NCI-H2227 (cell line): ENCODE data around the gene RAD9A.

Source experiments
- DNase-seq: peaks from one replicate; lab custom pipeline; 2025; ENCODE audit not compliant: unreplicated experiment; lab: John Stamatoyannopoulos, UW

RAD9A gene

DNA sequence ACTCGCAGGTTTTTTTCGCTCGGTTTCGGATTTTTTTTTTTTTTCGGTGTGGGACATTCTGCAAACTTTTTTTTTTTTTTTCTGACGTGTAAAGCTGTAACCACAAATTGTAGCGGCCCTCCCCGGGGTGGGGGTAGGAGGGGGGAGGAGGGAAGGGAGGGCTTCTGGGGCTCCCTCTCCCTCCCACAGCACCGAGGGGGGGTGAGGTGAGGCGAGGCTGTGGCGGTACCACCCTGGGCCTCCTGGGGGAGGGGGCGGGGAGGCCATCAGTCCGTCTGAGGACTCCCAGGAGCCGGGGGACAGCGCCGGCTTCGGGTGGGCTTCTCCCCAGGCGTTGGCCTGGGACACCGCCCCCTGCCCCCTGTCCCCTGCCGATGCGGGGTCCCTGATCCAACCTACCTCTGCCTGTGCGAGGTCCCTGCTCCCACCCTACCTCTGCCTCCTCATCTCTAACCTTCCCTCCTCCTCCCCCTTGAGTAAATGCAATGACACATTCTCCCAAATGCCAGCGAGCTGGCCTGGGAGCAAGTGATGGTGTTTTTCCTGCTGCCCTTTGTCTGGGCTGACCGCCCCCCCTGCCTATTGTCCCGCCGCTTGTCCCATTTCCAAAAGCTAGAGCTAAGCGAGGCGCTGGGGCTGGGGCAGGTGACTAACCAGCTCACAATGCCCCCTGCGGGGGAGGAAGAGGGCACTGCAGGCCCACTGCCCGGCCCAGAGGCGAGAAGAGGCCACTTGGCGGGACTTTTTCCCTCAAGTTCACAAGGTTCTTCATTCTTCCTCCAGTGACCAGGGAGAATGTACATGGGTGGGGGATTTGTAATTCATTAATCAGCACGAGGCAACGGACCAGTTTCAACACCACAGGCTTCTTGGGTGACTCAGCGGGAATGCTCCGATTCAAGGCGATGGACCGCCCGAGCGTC is 17.9 kb upstream of the RAD9A start:
- DNase-seq, result peak; percentile 55

DNA sequence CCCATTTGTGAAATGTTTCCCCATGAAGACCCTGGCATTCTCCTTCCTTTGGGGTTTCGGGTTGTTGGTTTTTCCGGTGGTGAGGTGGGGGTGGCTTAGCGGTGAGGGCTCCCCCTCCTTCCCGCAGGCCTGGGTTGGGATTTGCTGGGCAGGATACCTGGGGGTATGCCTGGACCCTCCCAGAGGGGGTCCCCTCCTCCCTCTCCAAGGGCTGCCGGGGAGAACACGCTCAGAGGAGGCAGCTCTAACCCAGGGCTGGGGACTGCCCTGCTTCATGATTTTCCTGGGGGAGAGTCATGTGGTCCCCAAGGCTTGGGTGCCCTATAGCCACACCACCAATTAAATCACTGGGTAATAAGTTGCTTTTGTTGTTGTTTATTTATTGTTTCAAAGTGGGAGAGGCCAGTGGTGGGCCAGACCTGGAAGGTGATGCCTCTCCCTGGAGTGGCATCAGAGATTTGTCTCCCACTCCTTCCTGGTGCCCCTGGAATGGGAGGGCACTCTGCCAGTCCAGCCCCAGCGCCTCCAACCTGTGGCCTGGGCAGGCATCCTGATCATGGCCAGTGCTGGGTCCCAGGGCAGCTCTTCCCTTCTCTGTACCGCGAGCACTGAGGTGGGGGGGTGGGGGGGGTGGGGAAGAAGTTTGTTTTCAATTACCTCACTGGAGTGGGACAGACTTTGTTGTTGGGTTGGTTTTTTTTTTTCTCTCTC is 17.1 kb upstream of the RAD9A start:
- DNase-seq, result no peak

DNA sequence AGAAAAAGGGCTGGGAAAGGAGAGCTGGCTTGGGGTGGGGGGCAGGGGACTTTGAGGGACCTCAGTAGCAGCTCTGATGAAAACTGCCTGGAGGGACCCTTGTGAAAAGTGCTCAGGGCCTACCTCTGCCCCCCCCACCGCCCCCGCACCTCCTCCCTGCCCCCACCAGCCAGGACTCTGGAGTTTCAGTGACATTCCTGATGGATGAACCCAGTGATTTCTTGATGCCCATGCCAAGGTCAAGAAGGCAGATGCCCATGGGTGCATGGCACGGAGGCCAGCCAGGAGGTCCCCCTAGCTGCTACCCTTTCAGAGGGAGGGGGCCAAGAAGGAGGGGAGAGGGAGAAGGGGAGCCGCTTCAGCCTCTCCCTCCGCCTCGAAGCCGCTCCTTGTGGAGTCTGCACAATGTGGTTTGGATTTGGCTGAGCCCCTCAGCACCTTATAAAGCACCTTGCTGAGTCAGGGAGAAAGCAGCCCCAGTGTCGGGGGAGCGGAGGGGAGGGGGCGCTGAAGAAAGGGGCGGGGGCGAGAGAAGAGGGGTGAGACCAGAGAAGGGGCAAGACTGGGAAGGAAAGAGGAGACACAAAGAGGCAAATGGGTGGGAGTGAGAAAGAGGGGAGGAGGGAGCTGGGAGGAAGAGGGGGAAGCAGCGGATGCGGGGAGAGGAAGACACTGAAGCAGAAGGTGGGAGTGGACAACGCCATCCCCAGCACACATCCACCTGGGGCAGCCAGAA is 16.3 kb upstream of the RAD9A start:
- no peak for DNase-seq

DNA sequence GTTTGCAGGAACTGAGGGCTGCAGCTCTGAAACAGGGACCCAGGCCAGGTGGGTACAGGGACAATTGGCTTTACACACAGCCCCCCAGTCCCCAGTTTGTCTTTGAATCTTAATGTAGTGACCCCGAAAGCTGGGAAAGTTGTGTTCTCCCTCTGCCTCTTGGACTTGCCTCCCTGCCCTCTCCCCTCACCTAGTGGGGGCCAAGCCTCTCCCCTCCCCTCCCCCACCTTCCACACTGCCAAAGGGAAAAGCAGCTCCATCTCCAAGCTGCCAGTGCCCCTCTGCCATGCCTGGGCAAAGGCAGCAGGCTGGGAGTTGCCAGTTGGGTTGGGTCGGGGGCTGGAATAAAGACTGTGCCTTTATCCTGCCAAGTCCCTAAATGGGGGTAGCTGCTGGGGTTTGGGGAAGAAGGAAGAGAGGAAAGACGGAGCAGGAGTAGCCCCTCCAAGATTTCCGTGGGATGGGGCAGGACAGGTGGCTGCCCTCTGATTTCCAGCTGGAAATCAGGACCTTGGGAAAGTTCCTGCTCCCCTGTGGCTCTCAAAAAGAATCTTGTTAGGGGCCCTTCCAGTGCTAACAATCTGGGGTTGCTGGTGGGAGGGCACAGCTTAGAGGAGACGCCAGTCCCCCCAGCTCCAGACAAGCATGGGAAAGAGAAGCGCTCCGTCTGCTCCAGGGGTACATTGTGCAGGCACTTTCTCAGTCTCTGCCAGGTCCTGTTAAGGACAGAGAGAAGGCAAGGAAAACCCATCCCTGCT is 15.5 kb upstream of the RAD9A start:
- DNase-seq, result no peak

DNA sequence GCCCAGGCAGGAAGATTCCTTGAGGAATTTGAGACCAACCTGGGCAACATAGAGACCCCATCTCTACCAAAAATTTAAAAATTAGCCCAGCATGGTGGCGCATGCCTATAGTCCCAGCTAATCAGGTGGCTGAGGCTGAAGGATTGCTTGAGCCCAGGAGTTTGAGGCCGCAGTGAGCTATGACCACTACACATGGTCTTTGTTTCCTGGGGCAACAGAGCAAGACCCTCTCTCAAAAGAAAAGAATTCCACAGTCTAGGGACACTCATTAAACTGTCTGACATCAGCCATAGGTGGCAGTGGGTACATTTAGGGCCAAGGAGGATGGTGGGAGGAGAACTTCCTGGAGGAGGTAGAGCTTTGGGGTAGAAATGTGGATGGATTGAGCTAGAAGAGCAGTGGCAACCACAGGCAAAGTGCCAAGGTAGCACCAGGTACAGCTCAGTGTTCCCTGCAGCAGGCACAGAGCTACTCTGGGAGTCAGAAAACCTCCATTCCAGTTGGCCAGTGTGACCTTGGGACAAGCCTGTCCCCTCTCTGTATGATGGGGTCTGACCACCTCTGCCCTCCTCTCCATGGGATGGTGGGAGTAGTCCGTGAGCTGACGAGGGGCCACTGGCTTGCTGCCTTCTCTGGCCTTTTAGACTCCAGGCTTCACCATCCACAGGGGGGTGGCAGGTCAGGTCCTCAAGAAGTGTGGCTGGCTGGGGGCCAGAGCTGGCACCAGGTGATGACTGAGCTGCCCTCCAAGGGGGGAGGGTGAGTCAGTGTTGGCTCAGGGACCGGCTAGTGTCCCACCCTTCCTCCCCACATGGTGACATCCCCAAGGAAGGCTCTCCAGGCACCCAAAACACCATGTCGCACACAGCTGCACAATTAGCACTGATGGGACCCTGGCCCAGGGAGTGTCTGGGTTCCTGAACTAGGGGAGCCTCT is 14.6 kb upstream of the RAD9A start:
- no peak for DNase-seq

DNA sequence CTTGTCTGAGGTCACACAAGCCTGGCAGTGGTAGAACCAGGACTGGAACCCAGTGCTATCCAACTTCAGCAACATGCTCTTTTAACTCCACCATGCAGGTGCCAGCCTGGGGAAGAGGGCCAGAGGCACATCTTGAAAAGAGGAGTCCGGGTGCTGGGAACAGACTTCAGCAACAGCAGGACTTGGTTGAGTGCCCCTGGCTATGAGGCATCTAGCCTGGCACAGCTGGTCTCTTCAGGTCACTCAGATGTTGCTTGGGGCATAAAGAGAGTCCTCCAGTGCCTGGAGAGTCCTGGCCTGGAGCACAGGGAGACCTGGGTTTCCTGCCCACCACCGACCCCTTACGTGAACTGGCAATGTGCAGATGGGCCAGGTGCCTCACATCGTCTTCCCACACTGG is 13.2 kb upstream of the RAD9A start:
- DNase-seq, result no peak

DNA sequence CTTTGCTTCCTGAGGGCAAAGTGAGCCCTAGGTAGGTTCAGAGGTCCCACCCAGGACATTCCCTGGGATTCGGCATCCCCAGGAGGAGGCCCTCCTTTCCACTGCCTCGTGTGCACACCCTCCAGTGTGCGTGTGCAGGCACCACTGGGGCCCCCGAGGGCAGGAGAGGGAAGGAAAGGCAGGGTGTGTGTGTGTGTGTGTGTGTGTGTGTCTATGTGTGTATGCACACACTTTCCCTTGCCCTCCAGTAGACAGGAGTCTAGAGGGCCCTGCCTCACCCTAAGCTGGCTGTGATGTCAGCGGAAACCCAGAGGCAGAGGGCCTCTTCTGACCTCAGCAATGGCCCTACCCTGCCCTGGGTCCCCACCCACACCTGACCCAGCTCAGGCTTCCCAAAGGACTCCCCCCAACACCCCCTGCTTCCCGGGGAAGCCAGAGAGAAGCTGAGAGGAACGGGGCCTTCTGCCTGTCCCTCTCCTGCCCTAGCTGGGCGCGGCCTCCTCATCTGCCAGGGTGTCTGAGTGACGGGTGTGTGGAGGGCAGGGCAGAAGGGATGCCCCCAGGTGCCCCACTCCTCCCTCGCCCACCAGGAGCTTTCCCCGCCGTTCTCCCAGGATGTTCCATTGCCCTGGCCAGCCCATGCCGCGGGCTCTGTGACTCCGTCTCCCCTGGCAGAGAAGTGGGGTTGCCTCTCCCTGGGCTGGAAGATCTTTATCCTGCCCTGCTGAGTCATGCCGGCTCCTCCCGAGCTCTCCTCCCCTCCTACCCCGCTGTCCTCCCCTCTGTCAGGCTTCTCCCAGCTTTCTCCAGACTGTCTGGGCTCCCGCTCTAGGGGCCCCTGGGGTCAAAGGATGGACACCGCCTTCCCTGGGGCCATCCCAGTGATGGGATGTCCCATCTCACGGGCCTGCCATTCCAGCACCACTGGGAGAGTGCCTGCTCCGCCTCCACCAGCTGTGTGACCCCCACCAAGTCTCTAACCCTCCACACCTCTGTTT is 12.4 kb upstream of the RAD9A start:
- no peak for DNase-seq

DNA sequence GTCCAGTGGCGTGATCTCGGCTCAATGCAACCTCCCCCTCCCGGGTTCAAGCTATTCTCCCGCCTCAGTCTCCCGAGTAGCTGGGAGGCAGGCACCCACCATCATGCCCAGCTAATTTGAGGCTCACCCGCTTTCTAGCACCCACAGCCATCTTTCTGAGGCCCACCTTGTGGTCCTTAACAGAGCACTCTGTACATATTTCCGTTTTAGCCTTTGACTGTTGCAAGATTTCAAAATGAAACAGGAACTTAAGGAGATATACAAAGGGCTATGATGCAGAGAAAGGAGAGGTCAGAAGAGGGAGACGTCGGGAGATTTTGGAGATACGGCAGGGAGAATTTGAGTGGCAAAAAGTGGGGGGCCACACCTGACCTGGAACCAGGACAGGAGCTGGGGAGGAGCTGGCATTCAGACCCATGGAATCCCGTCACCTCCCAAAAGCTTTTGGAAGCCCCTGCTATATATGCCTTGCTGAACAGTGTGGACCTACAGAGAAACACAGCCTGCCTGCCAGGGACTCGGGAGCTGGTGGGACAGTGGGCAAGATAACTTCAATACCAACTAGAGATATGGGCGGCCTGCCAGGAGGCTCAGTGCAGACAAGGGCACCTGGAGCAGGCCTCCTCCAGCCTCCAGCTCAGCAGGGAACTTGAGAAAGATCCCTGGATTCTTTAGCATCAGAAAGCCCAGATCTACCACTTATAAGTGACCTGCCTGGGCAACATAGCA is 10.4 kb upstream of the RAD9A start:
- no peak for DNase-seq

DNA sequence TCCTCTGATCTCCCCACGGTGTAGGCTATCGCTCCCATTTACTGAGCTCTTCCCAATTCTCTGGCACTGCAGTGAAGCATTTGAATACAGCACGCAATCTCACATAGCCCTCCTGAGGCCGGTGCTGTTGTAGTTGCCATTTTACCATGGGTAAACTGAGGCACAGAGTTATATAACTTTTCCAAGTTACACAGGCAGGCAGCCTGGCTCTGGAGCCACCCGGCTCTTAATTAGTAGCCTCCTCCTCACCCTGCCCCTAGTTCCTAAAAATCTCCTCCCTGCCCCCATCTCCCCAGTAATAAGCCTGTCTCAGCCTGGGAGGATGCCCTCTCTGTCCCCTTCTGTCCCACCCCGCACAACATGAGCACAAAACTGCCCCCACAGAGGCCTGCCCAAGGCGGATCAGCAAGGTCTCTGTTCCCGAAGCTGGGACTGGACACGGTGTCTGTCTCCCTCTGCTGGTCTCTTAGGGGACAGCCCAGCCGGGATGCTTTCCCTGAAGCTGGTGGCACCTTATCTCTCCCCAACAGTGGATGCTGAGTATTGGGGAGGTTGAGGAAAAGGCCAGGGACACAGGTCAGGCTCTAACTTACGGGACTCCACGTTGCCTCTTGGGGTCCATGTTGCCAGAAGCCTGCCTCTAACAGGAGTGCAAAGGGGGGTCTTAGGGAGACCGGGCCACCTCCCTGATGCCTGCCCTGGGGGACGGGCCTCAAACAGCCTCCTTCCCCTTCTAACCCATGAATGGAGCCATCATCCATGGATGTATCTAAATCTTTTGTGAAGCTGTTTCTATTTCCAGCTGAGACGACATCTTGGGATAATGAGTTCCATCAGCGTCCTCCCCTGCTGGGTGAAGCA is 9.3 kb upstream of the RAD9A start:
- peak; percentile 86 for DNase-seq

DNA sequence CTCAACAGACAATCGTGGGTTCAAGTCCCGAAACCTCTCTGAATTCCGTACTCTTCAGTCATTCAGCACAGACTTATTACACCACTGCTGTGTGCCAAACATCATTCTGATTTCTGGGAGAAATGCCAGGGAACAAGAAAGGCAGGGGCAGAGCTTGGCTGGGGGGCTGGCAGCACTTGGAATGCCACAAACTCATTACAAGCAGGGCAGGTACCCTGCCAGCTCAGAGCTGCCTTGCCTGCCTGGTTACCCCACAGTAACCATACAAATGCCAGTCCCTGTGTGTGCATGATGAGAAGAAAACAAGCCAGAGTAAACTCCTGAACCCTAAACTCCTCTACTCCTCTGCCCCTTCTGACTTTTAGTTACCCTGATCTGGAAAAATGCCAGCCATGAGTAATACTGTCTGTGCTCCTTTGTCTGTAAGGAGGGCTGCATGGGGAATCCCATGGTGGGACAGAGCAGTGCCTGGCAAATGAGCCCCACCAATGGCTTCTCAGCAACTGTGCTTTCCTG is 6.9 kb upstream of the RAD9A start:
- no peak for DNase-seq

DNA sequence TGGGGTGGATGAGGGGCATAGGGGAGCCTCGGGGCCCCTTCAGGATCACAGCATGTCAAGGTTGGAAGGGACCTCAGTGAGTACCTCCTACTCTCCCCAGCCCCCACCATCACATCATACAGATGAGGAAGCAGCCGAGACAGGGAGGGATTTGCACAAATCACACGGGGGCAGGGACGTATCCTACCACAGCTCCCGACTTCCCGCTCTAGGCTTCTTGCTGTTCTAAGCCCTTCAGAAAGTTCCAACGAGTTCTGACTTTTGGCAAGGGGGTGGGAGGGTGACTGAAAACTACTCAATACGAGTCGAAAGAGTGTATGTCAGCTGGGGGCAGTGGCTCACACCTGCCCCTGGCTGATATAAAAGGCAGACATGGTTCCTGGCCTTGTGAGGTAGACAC is 4.7 kb upstream of the RAD9A start:
- DNase-seq, result no peak

DNA sequence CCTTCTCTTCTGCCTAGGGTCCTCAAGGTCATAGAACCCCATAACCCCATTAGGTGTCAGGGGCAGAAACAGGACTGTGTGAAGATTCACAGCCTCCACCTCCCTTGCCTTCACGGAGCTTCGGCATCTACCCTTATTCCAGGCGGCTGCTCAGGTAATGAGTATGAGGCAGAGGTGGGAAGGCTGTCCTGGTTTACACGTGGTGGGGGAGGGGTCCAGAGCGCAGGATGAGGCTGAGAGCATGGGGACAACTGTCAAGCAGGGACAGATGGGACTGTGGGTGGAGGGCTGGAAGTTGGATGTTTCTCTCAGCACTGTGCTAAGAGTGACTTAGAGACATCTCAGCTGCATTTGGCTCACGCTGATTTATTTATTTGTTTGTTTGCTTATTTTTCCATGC is 4.3 kb upstream of the RAD9A start:
- no peak for DNase-seq

DNA sequence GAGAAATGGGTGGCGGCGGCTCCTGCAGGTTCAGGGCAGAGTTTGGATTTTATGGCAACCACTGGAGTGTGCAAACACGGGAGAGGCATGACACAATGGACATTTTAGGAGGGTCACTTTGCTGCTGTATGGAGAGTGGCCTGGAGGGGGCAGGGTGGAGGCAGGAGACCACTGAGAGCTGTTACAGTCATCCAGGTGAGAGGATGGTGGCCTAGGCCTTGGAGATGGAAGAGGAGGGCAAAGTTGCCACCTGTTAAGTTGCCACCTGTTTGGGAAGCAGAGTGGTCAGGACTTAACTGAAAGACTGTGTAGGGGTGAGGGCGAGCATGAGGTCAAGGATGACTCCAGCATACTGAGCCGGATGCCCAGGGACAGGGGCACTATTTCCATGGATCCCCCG is 2.3 kb upstream of the RAD9A start:
- DNase-seq, result no peak

DNA sequence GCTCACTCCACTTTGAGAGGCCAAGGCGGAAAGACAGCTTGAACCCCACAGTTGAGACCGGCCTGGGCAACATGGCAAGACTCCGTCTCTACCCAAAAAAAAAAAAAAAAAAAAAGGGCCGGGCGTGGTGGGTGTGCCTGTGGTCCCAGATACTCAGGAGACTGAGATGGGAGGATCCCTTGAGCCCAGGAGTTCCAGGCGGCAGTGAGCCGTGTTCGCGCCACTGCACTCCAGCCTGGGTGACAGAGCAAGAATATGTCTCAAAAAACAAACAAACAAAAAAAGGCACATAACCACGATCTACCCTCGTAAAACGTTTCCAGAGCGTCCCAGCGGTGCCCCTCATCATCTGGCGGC is 861 bp upstream of the RAD9A start:
- DNase-seq, result no peak

DNA sequence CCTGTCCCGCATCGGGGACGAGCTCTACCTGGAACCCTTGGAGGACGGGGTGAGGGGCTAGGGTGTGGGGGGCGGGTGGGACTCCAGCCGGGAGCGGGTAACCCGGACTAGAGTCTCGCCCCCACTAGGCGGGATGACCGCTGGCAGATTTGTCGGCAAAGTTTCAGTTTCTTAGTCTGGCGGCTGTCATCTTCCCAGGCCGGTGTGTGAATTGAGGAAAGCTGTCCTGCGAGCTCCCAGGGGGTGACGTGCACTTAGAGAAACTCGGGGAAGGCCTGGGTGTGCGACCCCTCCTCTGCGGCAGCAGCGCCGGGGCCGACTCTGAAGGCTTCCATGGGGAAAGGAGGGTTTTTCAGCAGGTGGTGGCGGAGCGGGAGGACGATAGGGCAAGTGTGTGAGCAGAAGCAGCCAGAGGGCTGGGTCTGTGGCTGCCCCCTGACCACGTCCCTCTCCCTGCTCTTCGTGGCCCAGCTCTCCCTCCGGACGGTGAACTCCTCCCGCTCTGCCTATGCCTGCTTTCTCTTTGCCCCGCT is 463 bp downstream of the RAD9A start:
- no peak for DNase-seq

DNA sequence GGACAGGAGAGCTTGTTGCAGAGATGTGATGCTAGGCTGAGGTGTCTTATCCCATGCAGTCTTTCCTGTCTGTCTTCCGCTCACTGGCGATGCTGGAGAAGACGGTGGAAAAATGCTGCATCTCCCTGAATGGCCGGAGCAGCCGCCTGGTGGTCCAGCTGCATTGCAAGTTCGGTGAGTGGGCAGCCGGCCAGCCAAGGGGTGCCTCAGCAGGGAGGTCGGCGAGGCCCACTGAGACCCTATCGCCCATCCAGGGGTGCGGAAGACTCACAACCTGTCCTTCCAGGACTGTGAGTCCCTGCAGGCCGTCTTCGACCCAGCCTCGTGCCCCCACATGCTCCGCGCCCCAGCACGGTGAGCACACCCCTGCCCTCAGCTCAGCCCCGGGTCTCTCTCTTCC is 1.7 kb downstream of the RAD9A start:
- DNase-seq, result no peak

DNA sequence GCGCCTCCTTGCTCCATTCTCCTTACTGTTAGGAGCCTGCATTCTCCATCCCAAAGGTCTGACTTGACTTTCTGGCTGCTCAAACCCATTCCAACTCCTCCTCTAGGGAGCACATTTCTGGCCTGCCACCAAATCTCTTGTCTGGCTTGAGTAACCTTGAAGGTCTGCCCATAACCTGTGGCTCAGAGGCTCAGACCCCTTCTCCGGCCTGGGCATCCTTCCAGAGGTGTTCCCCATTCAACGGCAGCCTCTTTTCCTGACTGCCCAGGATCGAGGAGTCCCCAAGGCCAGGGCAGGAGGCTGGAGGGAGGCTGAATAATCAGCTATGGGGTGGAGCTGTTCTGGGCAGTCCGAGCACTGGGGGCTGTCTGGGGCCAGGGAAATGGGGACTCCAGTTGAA is 2.2 kb downstream of the RAD9A start:
- no peak for DNase-seq
